LoVo (cell line): ENCODE data around the gene OSBPL3.

ENCODE experiments used
- DNase-seq: peaks from one replicate; pipeline ENCODE4 v3.0.0-alpha.2; 2016; ENCODE audit warnings: low spot score

Gene OSBPL3

DNA sequence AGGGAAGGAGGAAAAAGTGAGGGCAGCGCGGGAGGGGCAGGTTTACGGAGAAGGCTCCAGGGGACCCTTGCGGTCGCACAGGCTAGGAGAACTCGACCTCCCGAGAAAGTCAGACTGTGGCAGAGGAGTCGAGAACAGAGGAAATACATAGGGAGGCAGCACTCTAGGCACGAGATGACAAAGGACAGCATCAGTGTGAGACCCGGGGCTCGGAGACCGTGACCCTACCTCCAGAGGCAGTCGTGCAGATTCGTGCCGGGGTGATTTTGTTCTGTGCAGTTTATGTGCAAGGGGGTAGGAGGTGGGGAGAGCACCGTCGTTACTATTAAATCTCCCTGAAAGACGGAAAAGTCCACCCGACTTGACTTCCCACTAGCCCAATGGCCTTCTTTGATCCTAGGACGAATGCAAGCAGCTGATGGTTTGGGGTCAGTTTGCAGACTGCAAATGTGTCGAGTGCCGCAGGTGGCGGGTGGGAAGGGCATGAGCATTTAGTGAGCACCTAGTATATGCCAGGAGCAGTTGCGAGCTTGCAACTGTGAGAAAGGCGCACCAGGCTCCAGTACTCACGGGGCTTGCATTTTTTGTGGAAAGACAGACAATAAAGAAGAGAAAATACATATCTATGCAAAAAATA lies 674 bp upstream of the OSBPL3 start:
- no peak for DNase-seq

DNA sequence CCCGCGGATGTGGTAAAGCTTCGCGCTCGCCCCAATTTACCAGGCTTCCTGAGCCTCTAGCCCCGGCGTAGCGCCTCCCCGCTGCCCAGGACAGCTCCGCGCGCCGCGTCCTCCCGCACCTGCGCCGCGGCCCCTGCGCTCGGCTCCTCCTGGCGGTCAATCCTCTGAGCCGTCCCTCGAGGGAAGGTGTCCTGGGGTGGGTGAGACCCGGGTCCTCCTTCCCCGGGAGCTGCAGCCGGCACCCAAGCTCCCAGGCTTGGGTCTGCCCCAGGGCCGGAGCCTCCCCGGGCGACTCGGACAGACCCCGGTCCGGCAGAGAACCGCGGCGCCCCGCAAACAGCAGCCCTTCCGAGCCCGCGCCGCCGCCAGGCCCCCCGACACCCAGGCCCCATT lies 512 bp downstream of the OSBPL3 start:
- DNase-seq = peak; percentile 81

DNA sequence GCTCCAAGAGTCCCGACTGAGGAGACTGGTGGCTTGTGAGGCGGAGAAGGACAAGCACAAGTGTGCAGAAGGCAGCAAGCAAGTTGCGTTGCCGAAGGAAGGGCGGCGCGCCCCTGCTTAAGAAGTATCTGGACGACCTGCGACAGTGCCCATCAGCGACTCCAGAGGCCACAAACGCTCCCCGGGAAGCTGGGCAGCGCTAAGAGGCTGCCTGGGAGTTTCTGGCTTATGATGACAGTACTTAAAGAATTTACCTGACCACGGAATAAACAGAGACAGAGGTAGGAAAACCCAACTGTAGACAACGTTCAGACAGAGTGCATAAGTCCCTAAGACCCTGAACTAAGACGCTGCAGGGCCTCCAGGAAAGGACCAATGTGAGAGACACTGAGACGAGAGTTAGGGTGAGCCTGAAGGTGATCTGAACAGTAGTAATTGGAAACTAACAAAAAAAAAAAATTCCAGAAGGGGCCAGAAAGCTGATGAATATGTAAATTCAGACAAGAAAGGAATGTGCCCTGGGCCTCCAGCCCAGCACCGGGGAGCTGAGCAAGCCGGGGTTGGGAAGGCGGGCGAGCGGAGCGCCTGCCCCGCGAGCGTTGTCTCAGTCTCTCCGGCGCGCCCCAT lies 1.0 kb downstream of the OSBPL3 start:
- peak; percentile 32 for DNase-seq

DNA sequence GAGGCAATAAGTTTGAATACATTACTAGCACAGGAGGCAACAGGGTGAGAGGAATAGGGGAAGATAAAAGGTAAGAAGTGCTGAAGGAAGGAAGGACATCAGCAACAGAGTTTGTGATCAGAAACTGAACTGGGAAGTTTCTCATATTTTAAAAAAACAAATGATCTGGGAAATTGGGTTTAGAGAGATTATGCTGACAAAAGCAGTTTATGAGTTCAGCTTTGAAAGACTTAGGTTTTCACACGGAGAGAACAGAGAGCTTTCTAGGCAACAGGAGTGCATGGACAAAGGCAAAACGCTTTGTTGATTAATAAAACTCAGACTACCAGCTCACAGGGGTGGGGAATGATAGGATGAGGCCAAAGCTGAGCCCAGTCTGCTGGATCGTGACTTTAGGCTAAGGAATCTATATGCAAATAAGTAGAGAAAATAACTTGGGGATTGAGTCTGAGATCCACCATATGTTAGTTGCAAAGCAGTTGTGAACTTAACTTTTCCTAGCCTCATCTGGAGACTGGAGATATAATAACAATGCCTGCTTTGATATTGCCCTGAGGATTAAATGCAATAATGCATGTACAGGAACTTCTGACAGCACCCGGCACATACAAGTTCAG lies 4.2 kb downstream of the OSBPL3 start:
- DNase-seq = no peak

DNA sequence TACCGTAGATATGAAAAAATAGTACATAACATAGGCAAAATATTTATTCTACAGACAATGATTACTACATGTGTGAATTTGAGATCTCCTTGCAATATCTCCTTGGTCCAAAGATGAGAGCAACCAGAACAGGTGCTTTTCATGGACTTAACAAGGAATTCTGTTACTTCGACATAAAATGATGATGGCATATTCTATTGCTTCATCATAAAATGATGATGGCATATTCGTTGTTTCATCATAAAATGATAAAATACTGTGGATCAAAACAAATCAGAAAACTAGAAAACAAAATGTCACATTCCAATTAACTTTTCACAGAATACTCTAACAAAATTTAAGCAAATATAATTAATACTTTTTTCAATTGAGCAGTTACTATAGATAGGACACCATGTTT lies 4.8 kb downstream of the OSBPL3 start:
- DNase-seq = no peak

DNA sequence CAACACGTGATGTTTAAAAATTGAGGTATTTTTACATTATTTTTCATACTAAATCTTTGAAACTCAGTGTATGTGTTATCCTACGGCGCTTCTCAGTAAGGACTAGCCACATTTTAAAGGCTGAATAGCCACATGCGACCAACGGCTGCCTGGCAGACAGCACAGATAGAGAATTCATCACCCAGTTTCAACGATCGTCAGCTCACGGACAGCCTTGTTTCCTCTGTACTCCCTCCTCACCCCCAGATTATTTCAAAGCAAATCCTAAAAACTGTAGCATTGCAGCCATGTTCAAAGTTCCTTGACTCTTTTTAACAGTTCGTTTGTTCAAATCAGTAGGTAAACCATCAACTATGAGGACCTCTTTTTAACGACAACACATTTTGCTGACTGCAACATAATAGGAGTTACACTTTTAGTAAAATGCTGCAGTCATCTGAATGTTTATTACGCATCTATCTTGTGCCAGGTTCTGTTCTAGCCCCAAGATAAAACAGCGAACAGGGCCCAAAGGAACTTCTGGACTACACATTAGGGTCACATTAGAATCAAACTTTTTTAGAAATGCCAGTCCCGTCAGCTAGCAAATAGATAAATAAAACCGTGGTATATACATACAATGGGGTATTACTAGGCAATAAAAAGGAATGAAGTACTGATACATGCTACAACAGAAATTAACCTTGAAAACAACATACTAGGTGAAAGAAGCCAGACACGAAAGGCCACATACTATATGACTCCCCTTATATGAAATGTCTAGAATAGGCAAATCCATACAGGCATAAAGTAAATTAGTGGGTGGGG lies 5.7 kb downstream of the OSBPL3 start:
- no peak for DNase-seq

DNA sequence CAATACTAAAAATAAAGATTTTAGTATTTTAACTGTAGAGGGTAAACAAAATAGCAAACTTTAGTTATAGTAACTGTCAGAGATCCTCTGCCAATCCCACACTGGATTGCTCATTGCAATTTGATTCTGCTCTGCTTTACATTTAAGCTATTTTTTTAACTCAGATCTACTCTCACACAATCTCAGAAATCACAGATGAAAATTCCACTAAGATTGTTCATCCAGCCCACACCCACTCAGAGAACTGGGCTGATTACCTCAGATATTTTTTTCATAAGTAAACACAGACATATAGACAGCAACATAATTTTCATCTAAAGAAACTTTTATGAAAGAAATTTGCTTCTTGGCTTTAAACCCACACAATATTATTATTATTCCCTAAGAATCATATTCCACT lies 7.0 kb downstream of the OSBPL3 start:
- DNase-seq = peak; percentile 77

DNA sequence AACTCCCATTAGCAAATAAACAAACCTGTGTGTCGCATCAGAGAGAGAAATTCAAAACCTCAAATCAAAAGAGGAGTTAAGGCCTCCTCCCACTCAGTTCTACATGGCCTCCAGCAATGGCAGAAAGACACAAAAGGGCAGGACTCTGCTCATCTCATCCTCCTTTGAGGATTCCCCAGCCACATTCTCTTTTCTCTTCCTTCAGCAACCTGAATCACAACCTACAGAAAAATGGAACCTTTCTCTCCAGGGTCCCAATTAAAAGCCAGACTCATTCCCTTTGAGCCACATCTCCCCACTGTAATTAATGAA lies 7.9 kb downstream of the OSBPL3 start:
- DNase-seq = no peak

DNA sequence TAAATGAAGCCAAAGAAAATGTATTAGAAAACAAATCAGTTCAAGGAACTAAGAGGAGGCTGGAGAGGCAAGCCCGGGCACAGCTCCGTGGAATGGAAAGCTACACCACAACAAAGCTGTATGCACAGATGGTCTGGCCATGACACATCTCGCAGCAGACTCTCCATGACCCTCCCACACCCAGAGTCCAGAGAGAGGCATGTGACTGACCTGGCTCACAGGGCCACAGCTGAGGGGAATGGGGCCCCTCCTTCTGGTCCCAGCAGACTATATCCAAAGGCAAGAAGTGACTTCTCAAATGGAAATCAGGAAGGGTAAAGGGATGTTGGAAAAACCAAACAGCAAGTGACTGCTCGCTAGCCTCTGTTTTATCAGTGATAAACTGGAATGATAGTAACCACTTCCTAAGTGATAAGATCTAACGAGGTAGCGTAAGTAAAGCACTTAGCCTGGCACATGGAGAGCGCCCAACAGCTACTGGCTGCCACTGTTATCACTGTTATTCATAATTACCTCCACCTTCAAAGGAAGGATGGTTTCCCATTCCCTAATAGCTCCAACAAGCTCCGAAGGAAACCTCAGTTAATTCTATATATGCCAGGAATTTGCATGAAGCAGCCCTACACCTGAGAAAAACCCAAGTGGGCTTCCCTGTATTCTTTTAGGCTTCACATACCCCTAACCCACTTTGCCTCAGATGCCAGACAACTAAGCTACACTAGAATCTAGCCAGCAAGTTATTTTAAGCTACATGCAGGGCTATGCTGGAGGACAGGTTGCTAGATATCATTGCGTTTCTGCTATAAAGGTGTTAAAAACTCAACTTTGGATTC lies 8.4 kb downstream of the OSBPL3 start:
- peak; percentile 91 for DNase-seq

DNA sequence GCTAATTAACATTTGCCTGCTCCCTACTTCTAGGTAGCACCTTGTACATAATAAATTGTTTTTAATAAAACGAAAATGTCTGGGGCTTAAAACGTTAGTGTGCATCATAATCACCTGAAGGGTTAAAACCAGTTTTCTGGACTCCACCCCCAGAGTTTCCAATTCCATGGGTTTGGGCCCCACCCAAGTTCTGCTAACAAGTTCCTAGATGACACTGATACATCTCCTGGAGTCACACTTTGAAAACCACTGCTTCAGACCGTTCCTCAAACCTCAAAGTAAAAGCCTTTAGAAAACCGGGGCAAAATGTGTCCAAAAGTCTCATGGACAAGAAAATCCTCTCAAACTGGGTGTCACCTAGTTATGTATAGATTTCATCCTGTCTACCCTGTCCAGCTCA lies 9.3 kb downstream of the OSBPL3 start:
- peak; percentile 78 for DNase-seq

DNA sequence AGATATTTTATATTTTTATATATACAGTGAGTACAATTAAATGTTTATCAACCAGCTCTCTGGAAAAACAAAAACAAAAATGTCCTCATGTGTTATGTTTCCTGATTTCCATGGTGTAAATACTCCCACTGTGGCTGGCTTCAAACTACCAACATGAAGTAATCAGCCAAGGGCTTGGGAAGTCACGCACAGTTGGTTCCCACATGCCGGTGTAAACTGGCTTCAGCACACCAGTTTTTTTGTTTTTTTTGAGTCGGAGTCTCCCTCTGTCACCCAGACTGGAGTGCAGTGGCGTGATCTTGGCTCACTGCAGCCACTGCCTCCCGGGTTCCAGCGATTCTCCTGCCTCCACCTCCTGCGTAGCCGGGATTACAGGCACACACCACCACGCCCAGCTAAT lies 11.8 kb downstream of the OSBPL3 start:
- DNase-seq = no peak

DNA sequence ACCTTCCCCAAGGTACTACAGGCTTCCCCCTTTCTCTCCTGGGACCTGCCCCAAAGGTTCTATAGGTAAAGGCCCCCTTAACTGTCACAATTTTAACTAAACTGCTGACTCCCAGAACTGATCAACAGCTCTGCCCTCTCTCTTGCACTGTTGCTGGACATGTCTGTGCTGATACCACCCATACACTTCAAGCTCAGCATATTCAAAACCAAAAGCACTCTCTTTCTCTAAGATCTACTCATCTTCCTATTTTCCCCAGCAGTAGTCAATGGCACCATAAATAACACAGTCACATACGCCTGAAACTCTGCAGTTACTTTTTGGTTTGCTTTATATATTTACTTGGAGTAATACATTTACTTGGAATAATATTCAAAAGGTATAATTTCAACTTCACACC lies 12.3 kb downstream of the OSBPL3 start:
- DNase-seq = no peak

DNA sequence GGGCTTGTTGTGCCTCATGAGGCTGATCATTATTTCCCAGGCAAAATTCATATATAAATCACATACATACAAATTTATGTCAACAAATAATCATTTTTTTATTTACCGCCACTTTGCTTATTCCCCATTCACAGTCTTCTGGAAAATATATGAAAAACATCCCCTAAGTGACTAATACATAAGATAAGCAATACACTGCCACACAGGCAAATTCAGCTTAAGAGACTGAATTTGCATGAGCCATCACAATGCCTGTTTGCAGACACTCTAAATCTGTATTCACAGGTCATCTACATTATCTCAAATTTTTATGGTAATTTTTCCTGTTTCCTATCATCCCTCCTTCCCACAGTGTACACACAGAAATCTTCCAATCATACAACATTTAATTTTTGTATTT lies 13.2 kb downstream of the OSBPL3 start:
- DNase-seq = no peak

DNA sequence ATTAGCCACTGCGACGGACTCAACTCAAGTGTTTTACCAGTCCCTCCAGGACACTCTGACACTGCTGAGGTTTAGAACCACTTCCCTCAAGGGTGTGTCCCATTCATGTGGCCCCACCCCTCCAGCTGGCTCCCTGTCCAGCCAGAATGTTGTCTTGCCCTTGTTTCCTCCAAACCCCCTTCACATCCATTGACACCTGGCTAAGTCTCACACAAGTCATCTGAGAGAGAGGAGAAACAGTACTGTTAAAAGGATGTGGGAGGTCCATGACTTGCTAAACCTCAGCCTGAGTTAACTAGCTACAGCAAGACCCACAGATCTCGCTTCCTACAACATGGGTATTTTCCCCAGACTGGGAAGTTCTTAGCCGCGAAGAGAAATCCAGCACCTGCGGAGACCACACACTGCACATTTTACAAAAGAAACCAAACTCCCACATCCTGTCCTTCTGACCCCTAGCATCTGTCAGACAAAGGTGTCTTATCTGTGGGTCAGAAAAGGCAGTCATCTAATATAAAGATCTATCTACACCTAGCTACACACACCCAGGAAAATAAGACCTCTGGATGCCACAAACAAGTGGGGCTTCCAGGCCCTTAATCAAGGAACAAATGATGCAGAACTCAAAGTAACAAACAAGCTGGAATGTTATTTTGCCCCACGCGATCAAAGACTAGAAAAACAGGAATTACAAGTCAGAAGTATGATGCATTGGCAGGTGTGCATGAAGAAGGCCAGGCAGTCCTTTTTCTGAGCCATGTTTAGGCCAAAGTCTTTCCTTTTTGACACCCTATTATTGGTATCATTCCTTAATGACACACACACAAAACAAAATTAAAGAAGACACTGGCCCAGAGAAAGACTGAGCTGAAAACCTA lies 13.9 kb downstream of the OSBPL3 start:
- peak; percentile 74 for DNase-seq

DNA sequence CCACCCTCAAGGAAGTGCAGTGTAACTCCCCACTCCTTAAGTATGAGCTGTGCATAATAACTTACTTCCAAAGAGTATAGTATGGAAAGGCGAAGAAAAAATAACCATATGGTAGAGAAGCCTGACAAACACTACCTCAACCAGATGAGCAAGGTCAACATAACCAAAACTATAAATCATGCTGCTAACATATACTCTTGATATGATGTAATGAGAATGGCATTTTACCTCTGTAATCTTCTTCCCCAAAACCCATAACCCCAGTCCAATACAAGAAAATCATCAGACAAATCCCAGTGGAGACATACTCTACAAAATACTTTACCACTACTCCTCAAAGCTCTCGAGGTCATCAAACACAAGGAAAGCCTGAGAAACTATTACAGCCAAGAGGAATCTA lies 15.8 kb downstream of the OSBPL3 start:
- no peak for DNase-seq

DNA sequence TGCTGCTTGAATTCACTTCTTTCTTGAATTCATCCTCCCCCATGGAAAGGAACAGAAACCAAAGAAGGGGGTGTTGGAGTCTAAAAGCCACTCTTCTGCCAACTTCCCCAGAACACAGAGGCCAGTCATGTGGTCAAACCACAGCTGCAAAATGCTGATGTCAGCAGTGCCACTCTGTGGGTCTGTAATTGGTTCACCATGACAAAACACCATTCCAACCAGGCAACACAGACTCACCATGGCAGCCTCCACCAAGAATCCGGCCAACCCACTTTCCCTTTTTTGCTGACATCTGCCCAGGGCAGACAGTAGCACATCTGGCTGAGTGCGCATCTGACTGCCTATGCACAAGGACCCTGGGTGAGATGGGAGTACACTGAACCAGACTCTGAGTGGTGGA lies 16.8 kb downstream of the OSBPL3 start:
- no peak for DNase-seq

DNA sequence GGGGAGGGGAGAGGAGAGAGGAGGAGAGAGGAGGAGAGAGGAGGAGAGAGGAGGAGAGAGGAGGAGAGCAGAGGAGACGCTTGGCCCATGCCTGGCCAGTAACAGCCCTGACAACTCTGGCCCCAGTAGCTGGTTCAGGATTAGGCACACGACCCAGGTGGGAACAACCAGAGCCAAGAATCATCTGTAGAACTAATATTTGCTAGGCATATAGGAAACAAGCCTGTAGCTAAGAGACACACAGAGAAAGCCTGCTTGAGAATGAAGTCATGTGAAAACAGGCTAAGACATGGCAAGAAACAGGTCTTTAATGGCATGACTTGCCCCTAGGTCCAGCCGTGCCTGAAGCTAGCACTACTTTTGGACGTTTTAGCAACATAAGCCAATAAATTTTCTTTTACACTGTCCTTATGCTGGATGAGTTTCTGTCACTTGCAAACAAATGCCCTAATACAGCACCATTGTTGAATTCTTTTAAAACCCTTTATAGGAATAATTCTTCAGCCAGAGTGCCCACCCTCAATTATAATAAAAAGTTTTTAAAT lies 17.5 kb downstream of the OSBPL3 start:
- no peak for DNase-seq

DNA sequence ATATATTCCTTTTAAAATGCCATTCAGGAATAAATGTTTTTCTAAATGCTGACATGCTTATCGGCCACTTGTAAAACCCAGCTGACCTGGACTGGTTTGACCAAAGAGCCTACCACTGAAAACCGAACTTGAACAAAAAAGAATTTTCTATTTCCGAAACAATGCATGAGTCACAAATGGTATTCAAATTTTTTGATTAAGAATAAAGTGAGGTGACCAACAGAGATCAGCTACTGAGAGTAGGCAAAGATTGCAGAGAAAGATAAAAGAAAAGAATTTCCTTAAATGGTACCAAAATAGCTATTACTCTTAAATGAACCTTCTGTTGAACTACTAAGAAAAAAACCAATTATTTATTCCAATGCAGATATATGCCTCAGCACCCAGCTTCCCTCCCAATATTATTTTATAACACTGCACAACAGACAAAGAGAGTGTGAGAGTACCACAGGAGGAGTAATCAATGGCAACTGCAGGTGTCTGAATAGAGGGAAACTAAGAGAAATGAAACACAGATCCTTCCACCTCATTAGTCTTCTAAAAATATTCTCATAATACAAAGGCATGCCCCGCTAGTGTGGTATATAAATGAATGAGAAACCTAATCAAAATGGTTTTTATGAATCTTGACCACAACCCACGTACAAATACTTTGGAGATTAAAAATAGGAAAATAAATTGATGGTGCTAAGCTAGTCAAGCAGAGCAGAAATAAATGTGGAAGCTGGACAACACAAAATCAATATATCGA lies 20.1 kb downstream of the OSBPL3 start:
- DNase-seq = no peak

DNA sequence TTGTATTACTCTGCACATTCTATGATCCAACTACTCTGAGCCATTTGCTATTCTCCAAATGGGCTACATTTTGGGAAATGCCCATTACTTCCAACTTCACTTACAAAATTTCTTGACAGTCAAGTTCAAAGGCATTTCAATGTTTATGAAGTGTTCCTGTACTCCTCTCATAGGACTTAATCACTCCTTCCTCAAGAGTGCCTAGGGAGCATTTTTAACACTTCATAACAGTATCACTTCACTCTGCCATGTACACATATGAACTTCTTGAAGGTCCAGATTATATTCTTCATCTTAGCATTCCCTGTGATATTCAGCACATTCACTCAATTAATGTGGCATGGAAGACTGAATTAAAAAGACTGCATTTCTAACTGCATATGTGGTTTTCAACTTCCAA lies 21.6 kb downstream of the OSBPL3 start:
- DNase-seq = no peak

DNA sequence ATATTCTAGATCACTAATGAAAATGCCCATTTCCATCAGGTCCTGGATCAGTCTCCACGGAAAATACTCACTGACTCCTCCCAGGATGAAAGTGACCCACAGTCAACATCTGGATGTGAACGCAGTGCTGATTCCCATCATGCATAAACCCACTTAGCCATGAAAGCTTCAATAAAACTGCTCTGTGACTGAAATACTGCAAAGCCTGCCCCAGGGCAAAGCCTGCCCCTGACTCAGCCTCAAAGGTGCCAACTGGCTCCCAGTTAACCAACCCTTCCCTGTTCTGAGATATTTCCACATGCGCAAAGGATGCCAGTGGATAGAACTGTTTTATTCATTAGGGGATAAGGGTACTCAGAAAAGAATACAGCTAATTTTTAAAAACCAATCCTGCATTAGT lies 24.0 kb downstream of the OSBPL3 start:
- no peak for DNase-seq
